HCT116 (cell line): ENCODE data around the gene STAC2. TPM values are rescaled to one million over a fixed set of nuclear protein-coding genes. Genes with fewer than 3 reads are reported as not detected.

Experiments
- ATAC-seq: fragments of 200-7000 bp; cut with Tn5 transposase; 2 replicates; pipeline ENCODE4 v1.9.1; 2020; ENCODE audit warnings: mild to moderate bottlenecking, moderate library complexity
- BruUV-seq: library from RNA; stranded (reverse); fragments of 400-500 nt; replicated peaks from 2 replicates; lab custom pipeline; 2021; lab: Mats Ljungman, UMichigan
- CTCF ChIA-PET: fragments of 300-600 bp; sonication (Branson Sonifier 250); formaldehyde crosslinking; loops from one replicate; lab custom pipeline; 2021; ENCODE audit warnings: antibody characterized with exemption; lab: Charles Lee
- POLR2A ChIA-PET: fragments of 300-600, 350-600 bp; sonication (Branson Sonifier 250); formaldehyde crosslinking; loops from one replicate; lab custom pipeline; 2021; ENCODE audit warnings: antibody characterized with exemption; lab: Charles Lee
- RAD21 ChIA-PET, 2 experiments: fragments of 300-600 bp; sonication (Branson Sonifier 250); formaldehyde crosslinking; loops; one replicate each; lab custom pipeline; 2023; ENCODE audit warnings: low total read pairs in 2 of 2; ENCODE audit not compliant: uncharacterized antibody in 2 of 2, unreplicated experiment in 2 of 2, low non-redundant PET in 1 of 2; lab: Charles Lee
- DNase-seq: peaks from one replicate; pipeline ENCODE4 v3.0.0-alpha.2; 2010; ENCODE audit warnings: low read depth, low spot score
- H2AFZ ChIP-seq: fragments of 200-600 bp; shearing (Covaris generic), sonication (generic); 2 replicates; pipeline ENCODE4 v1.6.1; 2017; ENCODE audit warnings: low read depth, mixed run types, mixed read lengths, antibody characterized with exemption, low read length; ENCODE audit not compliant: poor library complexity, severe bottlenecking
- H3K27ac ChIP-seq: 2 replicates; pipeline ENCODE4 v1.5.1; 2012; ENCODE audit warnings: low read depth, low read length
- H3K27me3 ChIP-seq: fragments of 200-600 bp; sonication (generic); 2 replicates; pipeline ENCODE4 v1.6.1; 2016; ENCODE audit warnings: mixed run types, low read length, mixed read lengths; ENCODE audit not compliant: insufficient read depth
- H3K36me3 ChIP-seq, 2 experiments: fragments of 200-500 bp in 1 of 2; fragments of 200-600 bp in 1 of 2; sonication (Bioruptor generic) in 1 of 2; sonication (generic) in 1 of 2; 2 replicates each; pipeline versions ENCODE4 v1.5.1 to v1.6.1; 2014 to 2016; ENCODE audit warnings: low read length in 2 of 2, inconsistent platforms in 1 of 2, mixed read lengths in 1 of 2, mixed run types in 1 of 2; ENCODE audit not compliant: insufficient read depth in 2 of 2, control insufficient read depth in 1 of 2
- H3K4me1 ChIP-seq, 2 experiments: fragments of 200-600 bp in 1 of 2; sonication (generic) in 1 of 2; 2 replicates each; pipeline versions ENCODE4 v1.5.1 to v1.6.1; 2012 to 2017; ENCODE audit warnings: low read length in 2 of 2, inconsistent platforms in 1 of 2, mild to moderate bottlenecking in 1 of 2, mixed read lengths in 1 of 2, mixed run types in 1 of 2, moderate library complexity in 1 of 2; ENCODE audit not compliant: insufficient read depth in 2 of 2, control insufficient read depth in 1 of 2
- H3K4me2 ChIP-seq: fragments of 200-600 bp; sonication (generic); 2 replicates; pipeline ENCODE4 v1.6.1; 2017; ENCODE audit warnings: mixed run types, low read length, mixed read lengths
- H3K4me3 ChIP-seq, 2 experiments: fragments of 200-600 bp in 1 of 2; sonication (generic) in 1 of 2; replicated peaks in 1 of 2; 2 replicates each; pipeline ENCODE4 v1.5.1; 2011 to 2016; ENCODE audit warnings: low read length in 2 of 2, control low read depth in 1 of 2, low read depth in 1 of 2, mild to moderate bottlenecking in 1 of 2, mixed read lengths in 1 of 2, mixed run types in 1 of 2
- H3K79me2 ChIP-seq: fragments of 200-600 bp; sonication (generic); 2 replicates; pipeline ENCODE4 v1.6.1; 2017; ENCODE audit warnings: mild to moderate bottlenecking, mixed run types, low read length, moderate library complexity, mixed read lengths; ENCODE audit not compliant: insufficient read depth
- H3K9ac ChIP-seq: fragments of 200-600 bp; sonication (generic); 2 replicates; pipeline ENCODE4 v1.6.1; 2016; ENCODE audit warnings: low read length, mixed read lengths
- H3K9me2 ChIP-seq: fragments of 200-600 bp; sonication (generic), shearing (Covaris generic); 2 replicates; pipeline ENCODE4 v1.6.1; 2017; ENCODE audit warnings: mixed run types, mild to moderate bottlenecking, moderate library complexity; ENCODE audit not compliant: insufficient read depth
- H3K9me3 ChIP-seq, 2 experiments: fragments of 200-500 bp in 1 of 2; fragments of 200-600 bp in 1 of 2; sonication (Bioruptor generic) in 1 of 2; sonication (generic) in 1 of 2; 2 replicates each; pipeline ENCODE4 v1.6.1; 2014 to 2017; ENCODE audit warnings: low read length in 2 of 2, mixed read lengths in 2 of 2, inconsistent platforms in 1 of 2, low read depth in 1 of 2, mild to moderate bottlenecking in 1 of 2, mixed run types in 1 of 2, moderate library complexity in 1 of 2; ENCODE audit not compliant: control insufficient read depth in 1 of 2, insufficient read depth in 1 of 2
- H4K20me1 ChIP-seq: fragments of 200-600 bp; sonication (generic), shearing (Covaris generic); 2 replicates; pipeline ENCODE4 v1.6.1; 2017; ENCODE audit warnings: mixed run types, mild to moderate bottlenecking, moderate library complexity; ENCODE audit not compliant: insufficient read depth
- CBX3 ChIP-seq: IDR thresholded peaks from 2 replicates; pipeline ENCODE4 v1.6.1; 2012; ENCODE audit warnings: low read depth
- EGR1 ChIP-seq: IDR thresholded peaks from 2 replicates; pipeline ENCODE4 v1.6.1; 2012; ENCODE audit warnings: low read depth
- ELF1 ChIP-seq: IDR thresholded peaks from 2 replicates; pipeline ENCODE4 v1.6.1; 2012; ENCODE audit warnings: low read depth, borderline replicate concordance
- POLR2AphosphoS5 ChIP-seq: IDR thresholded peaks from 2 replicates; pipeline ENCODE4 v1.6.1; 2011; ENCODE audit warnings: mild to moderate bottlenecking, low read depth, low read length, moderate library complexity
- SIN3A ChIP-seq: IDR thresholded peaks from 2 replicates; pipeline ENCODE4 v1.6.1; 2012; ENCODE audit warnings: low read depth
- SP1 ChIP-seq: IDR thresholded peaks from 2 replicates; pipeline ENCODE4 v1.6.1; 2012; ENCODE audit warnings: low read depth
- SRF ChIP-seq: IDR thresholded peaks from 2 replicates; pipeline ENCODE4 v1.6.1; 2012; ENCODE audit warnings: low read depth
- YY1 ChIP-seq: IDR thresholded peaks from 2 replicates; pipeline ENCODE4 v1.6.1; 2011; ENCODE audit warnings: low read length, low read depth, moderate library complexity, mild to moderate bottlenecking; ENCODE audit not compliant: insufficient replicate concordance; ENCODE audit errors: extremely low read depth
- intact Hi-C: fragments of 100-400 bp; cut with micrococcal nuclease; formaldehyde crosslinking; loops from 2 replicates; pipeline ENCODE4 v1.10.0; 2022
- total RNA-seq: library from RNA; stranded (reverse); gene quantifications from one replicate; pipeline ENCODE4 v1.2.1, GENCODE V29; 2021; ENCODE audit not compliant: unreplicated experiment
- TF ChIP-seq, protein P1 (sequence below): IDR thresholded peaks from 2 replicates; pipeline ENCODE4 v1.6.1; 2012
- TF ChIP-seq, protein P2 (sequence below), 3 experiments: fragments of 200-600 bp in 1 of 3; sonication (generic) in 1 of 3; IDR thresholded peaks in 2 of 3; conservative IDR thresholded peaks in 1 of 3; 2 replicates each; pipeline ENCODE4 v1.5.1; 2012 to 2017; ENCODE audit warnings: low read depth in 2 of 3, low read length in 2 of 3, antibody characterized with exemption in 1 of 3, borderline replicate concordance in 1 of 3, control low read depth in 1 of 3, mild to moderate bottlenecking in 1 of 3, mixed read lengths in 1 of 3, mixed run types in 1 of 3, moderate library complexity in 1 of 3; ENCODE audit not compliant: insufficient read depth in 1 of 3
- TF ChIP-seq, protein P3 (sequence below): IDR thresholded peaks from 2 replicates; pipeline ENCODE4 v1.6.1; 2012

Gene STAC2
- total RNA-seq, 1 experiment from 2014 or later, result not detected

DNA sequence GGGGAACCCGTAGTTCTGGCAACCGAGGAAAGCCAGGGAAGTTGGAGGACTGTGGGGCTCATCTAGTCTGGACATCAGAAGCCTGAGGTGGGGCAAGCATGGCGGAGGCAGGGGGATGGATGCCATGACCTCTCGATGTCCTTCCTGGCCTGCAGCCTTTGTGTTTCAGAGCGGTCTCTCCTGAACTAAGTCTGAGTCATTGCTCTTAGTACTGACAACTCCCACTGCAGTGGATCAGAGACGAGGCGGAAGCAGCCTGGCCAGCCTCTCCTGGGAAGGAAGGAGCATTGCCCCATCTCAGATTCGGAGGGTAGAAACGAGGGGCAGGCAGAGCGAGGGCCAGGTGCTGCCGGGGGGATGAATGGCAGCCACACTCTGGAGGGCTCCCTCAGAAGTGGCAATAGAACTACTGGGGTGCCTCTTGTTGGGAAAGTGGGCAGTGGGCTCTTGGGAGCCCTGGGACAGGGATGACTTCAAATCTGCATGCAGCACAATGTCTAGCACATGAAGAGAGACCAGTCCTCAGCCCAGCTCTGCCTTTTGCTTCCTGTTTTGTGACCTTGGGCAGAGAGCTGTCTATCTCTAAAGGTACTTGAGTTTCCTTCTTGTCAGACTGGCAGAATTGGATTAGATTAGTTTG is 3.6 kb upstream of the STAC2 start:
- Histone ChIP-seq H3K9me2 (no peaks in the 10 kb centered on the region), H3K27me3 (no peaks in the 10 kb centered on the region), H3K4me3 (no peak overlapping the region), H3K36me3 (no peaks in the 10 kb centered on the region), H3K27ac (no peak overlapping the region), H3K4me2 (peak overlapping the region; percentile 13; the same call in 1 of the 2 replicates), H3K79me2 (no peaks in the 10 kb centered on the region), H3K9ac (no peak overlapping the region), H3K9me3 (no peaks in the 10 kb centered on the region), H3K4me1 (peaks cover 0 to 18% of the 10 kb centered on the region in 2 experiments; a peak in 3 of 4 replicates), H4K20me1 (no peaks in the 10 kb centered on the region), H2AFZ (no peak overlapping the region)
- no peak for TF ChIP-seq YY1
- TF ChIP-seq, protein P1, sequence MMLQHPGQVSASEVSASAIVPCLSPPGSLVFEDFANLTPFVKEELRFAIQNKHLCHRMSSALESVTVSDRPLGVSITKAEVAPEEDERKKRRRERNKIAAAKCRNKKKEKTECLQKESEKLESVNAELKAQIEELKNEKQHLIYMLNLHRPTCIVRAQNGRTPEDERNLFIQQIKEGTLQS, result no peak
- no peak for TF ChIP-seq POLR2AphosphoS5
- TF ChIP-seq SRF, result no peak
- TF ChIP-seq EGR1, result no peak
- TF ChIP-seq, protein P2, sequence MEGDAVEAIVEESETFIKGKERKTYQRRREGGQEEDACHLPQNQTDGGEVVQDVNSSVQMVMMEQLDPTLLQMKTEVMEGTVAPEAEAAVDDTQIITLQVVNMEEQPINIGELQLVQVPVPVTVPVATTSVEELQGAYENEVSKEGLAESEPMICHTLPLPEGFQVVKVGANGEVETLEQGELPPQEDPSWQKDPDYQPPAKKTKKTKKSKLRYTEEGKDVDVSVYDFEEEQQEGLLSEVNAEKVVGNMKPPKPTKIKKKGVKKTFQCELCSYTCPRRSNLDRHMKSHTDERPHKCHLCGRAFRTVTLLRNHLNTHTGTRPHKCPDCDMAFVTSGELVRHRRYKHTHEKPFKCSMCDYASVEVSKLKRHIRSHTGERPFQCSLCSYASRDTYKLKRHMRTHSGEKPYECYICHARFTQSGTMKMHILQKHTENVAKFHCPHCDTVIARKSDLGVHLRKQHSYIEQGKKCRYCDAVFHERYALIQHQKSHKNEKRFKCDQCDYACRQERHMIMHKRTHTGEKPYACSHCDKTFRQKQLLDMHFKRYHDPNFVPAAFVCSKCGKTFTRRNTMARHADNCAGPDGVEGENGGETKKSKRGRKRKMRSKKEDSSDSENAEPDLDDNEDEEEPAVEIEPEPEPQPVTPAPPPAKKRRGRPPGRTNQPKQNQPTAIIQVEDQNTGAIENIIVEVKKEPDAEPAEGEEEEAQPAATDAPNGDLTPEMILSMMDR (IDR thresholded peaks at IDR 0.05 in 2 of 3, conservative IDR thresholded peaks at IDR 0.05 in 1 of 3; ENCODE audit: borderline replicate concordance in 1 of 3, insufficient read depth in 1 of 3, low read depth in 2 of 3, low read length in 2 of 3), result no peak
- TF ChIP-seq ELF1, result no peak
- TF ChIP-seq SIN3A, result no peak
- no peak for TF ChIP-seq CBX3
- no peak for TF ChIP-seq SP1
- TF ChIP-seq, protein P3, sequence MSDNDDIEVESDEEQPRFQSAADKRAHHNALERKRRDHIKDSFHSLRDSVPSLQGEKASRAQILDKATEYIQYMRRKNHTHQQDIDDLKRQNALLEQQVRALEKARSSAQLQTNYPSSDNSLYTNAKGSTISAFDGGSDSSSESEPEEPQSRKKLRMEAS, result no peak
- no TSS peak for BruUV-seq
- CTCF ChIA-PET, result no interaction called here
- RAD21 ChIA-PET, result no interaction called here
- intact Hi-C loops, result no loop called here
- DNase-seq (no peak), ATAC-seq (0 out of 2 replicates have a peak, but pooled peaks have one; percentile 30)
- POLR2A ChIA-PET, result no interaction called here
